Putamen (tissue), 1 donor: Measurements from ENCODE around the gene MORN4.

Experiments used
- DNase-seq: peaks from one replicate; pipeline ENCODE4 v3.0.0-alpha.2; 2016; ENCODE audit warnings: low spot score

MORN4 gene

GRCh38 chr10:97573021-97573420 lies 60.3 kb downstream of the MORN4 start:
- no peak for DNase-seq

GRCh38 chr10:97572214-97572989 lies 60.9 kb downstream of the MORN4 start, which contains the start of gene ANKRD2:
Gene ANKRD2, plus strand, starts transcription at chr10:97572779. Its CDS starts 10 bp downstream, at chr10:97572789.
- DNase-seq = peak; percentile 75

- no peak for DNase-seq
Observed at GRCh38 chr10:97571622-97572021, 61.7 kb downstream of the MORN4 start.

- no peak for DNase-seq
Observed at GRCh38 chr10:97570789-97571471, 62.4 kb downstream of the MORN4 start.

- no peak for DNase-seq
Observed at GRCh38 chr10:97570146-97570788, 63.0 kb downstream of the MORN4 start.

GRCh38 chr10:97567891-97568290 lies 65.4 kb downstream of the MORN4 start:
- DNase-seq = no peak

- DNase-seq = no peak
Observed at GRCh38 chr10:97566336-97566996, 66.8 kb downstream of the MORN4 start.

GRCh38 chr10:97564776-97565175 lies 68.5 kb downstream of the MORN4 start:
- DNase-seq = no peak
